Fibroblast of skin of abdomen (primary cell): Measurements from ENCODE around the gene DYNAP.
A peak's percentile ranks its signal among the peaks of the same experiment; 100 is the strongest.

Experiments used
- DNase-seq: peaks from one replicate; pipeline ENCODE4 v3.0.0-alpha.2; 2013

The DYNAP gene

GRCh38 chr18:54641734-54642133 is 50.7 kb downstream of the DYNAP start:
- no peak for DNase-seq

- peak; percentile 4 for DNase-seq
These were observed 56.1 kb downstream of the DYNAP start for GRCh38 chr18:54647176-54647575.
